ENCODE data around the gene NBEAL2.
"Not testable (repeated sequence)": the region's sequence is repeated elsewhere in the genome, so short reads cannot be mapped to it uniquely, and the experiment has no call there.

DNA sequence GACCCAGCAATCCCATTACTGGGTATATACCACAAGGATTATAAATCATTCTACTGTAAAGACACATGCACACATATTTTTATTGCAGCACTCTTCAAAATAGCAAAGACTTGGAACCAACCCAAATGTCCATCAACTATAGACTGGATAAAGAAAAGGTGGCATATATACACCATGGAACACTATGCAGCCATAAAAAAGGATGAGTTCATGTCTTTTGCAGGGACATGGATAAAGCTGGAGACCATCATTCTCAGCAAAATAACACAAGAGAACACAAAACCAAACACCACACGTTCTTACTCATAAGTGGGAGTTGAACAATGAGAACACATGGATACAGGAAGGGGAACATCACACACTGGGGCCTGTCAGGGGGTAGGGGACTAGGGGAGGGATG lies 47.0 kb downstream of the NBEAL2 start:
- TF ChIP-seq CTCF (IDR thresholded peaks at IDR 0.05; ENCODE audit: poor library complexity, severe bottlenecking); EP300 (conservative IDR thresholded peaks at IDR 0.05; ENCODE audit: poor library complexity, severe bottlenecking); EZH2 (IDR thresholded peaks at IDR 0.05; ENCODE audit: borderline replicate concordance, insufficient read depth, low read length, poor library complexity, severe bottlenecking); TAF1 (IDR thresholded peaks at IDR 0.05; ENCODE audit: low read depth); SMC3 (conservative IDR thresholded peaks at IDR 0.05; ENCODE audit: poor library complexity); RAD21 (conservative IDR thresholded peaks at IDR 0.05); REST (IDR thresholded peaks at IDR 0.05; ENCODE audit: borderline replicate concordance); POLR2AphosphoS5 (IDR thresholded peaks at IDR 0.05); MXI1 (conservative IDR thresholded peaks at IDR 0.05; ENCODE audit: poor library complexity, severe bottlenecking): not testable (repeated sequence)

Data from neural cell (in vitro differentiated cells).